Adipocyte (in vitro differentiated cells): ENCODE data around the gene ADAP1.

ENCODE experiments used
- DNase-seq: peaks from one replicate; pipeline ENCODE4 v3.0.0-alpha.2; 2015; ENCODE audit warnings: low read depth
- H3K27me3 ChIP-seq: replicated peaks from 2 replicates; pipeline ENCODE4 v1.7.0; 2013; ENCODE audit warnings: mild to moderate bottlenecking, low read length, moderate library complexity; ENCODE audit not compliant: control insufficient read depth, insufficient read depth
- H3K36me3 ChIP-seq: 2 replicates; pipeline ENCODE4 v1.7.0; 2013; ENCODE audit warnings: low read length, mild to moderate bottlenecking, moderate library complexity; ENCODE audit not compliant: control insufficient read depth, insufficient read depth, severe bottlenecking
- H3K4me1 ChIP-seq: 2 replicates; pipeline ENCODE4 v1.7.0; 2013; ENCODE audit warnings: mild to moderate bottlenecking, low read length, moderate library complexity; ENCODE audit not compliant: control insufficient read depth, insufficient read depth
- H3K4me3 ChIP-seq: 2 replicates; pipeline ENCODE4 v1.7.0; 2013; ENCODE audit warnings: mild to moderate bottlenecking, low read length, moderate library complexity
- H3K9ac ChIP-seq: 2 replicates; pipeline ENCODE4 v1.7.0; 2013; ENCODE audit warnings: mild to moderate bottlenecking, low read length, moderate library complexity
- H3K9me3 ChIP-seq: 2 replicates; pipeline ENCODE4 v1.7.0; 2013; ENCODE audit warnings: mild to moderate bottlenecking, low read length, moderate library complexity; ENCODE audit not compliant: control insufficient read depth

The ADAP1 gene

GRCh38 chr7:895451-896052, 58.9 kb downstream of the ADAP1 start:
- H3K4me3 ChIP-seq = no peak overlapping the region
- no peaks in the 10 kb centered on the region for H3K9me3 ChIP-seq
- no peak overlapping the region for H3K9ac ChIP-seq
- H3K4me1 ChIP-seq = no peaks in the 10 kb centered on the region
- H3K36me3 ChIP-seq = peaks cover 54% of the 10 kb centered on the region
- DNase-seq = no peak
- no peaks in the 10 kb centered on the region for H3K27me3 ChIP-seq

GRCh38 chr7:894927-895450, 59.5 kb downstream of the ADAP1 start:
- Histone ChIP-seq H3K9ac (no peak overlapping the region), H3K36me3 (peaks cover 56% of the 10 kb centered on the region), H3K4me1 (no peaks in the 10 kb centered on the region), H3K4me3 (no peak overlapping the region), H3K27me3 (no peaks in the 10 kb centered on the region), H3K9me3 (no peaks in the 10 kb centered on the region)
- no peak for DNase-seq

- Histone ChIP-seq H3K9ac (no peak overlapping the region), H3K4me1 (no peaks in the 10 kb centered on the region), H3K36me3 (peaks cover 56% of the 10 kb centered on the region)
These were observed 60.2 kb downstream of the ADAP1 start for GRCh38 chr7:894164-894867.

GRCh38 chr7:893686-894085, 60.8 kb downstream of the ADAP1 start:
- Histone ChIP-seq H3K27me3 (no peaks in the 10 kb centered on the region), H3K4me3 (no peak overlapping the region), H3K4me1 (no peaks in the 10 kb centered on the region), H3K9me3 (no peaks in the 10 kb centered on the region), H3K9ac (no peak overlapping the region), H3K36me3 (peaks cover 60% of the 10 kb centered on the region)
- no peak for DNase-seq

More at GRCh38 chr7:894164-894867, 60.2 kb downstream of the ADAP1 start:
- DNase-seq = no peak
- no peaks in the 10 kb centered on the region for H3K9me3 ChIP-seq
- no peaks in the 10 kb centered on the region for H3K27me3 ChIP-seq
- H3K4me3 ChIP-seq = no peak overlapping the region

GRCh38 chr7:892648-893593, 61.6 kb downstream of the ADAP1 start:
- Histone ChIP-seq H3K9ac (no peak overlapping the region), H3K4me3 (no peak overlapping the region), H3K4me1 (no peaks in the 10 kb centered on the region), H3K27me3 (no peaks in the 10 kb centered on the region), H3K36me3 (peaks cover 66% of the 10 kb centered on the region), H3K9me3 (no peaks in the 10 kb centered on the region)
- DNase-seq = no peak

GRCh38 chr7:891805-892204, 62.7 kb downstream of the ADAP1 start:
- H3K27me3 ChIP-seq = no peaks in the 10 kb centered on the region
- no peaks in the 10 kb centered on the region for H3K9me3 ChIP-seq
- H3K36me3 ChIP-seq = peaks cover 71% of the 10 kb centered on the region
- H3K4me3 ChIP-seq = no peak overlapping the region
- DNase-seq = no peak
- no peaks in the 10 kb centered on the region for H3K4me1 ChIP-seq
- H3K9ac ChIP-seq = no peak overlapping the region

GRCh38 chr7:891291-891690, 63.2 kb downstream of the ADAP1 start:
- Histone ChIP-seq H3K4me1 (no peaks in the 10 kb centered on the region), H3K36me3 (peaks cover 72% of the 10 kb centered on the region)

GRCh38 chr7:890868-891267, 63.6 kb downstream of the ADAP1 start:
- Histone ChIP-seq H3K9ac (no peak overlapping the region), H3K4me1 (no peaks in the 10 kb centered on the region), H3K36me3 (peaks cover 69% of the 10 kb centered on the region)

More at GRCh38 chr7:891291-891690, 63.2 kb downstream of the ADAP1 start:
- no peaks in the 10 kb centered on the region for H3K27me3 ChIP-seq
- no peak overlapping the region for H3K9ac ChIP-seq
- H3K9me3 ChIP-seq = no peaks in the 10 kb centered on the region
- no peak overlapping the region for H3K4me3 ChIP-seq
- DNase-seq = no peak

GRCh38 chr7:889391-889790, 65.1 kb downstream of the ADAP1 start:
- peaks cover 2% of the 10 kb centered on the region for H3K4me1 ChIP-seq
- H3K4me3 ChIP-seq = no peak overlapping the region
- no peaks in the 10 kb centered on the region for H3K9me3 ChIP-seq
- peaks cover 54% of the 10 kb centered on the region for H3K36me3 ChIP-seq
- H3K27me3 ChIP-seq = no peaks in the 10 kb centered on the region
- no peak overlapping the region for H3K9ac ChIP-seq
- DNase-seq = no peak

More at GRCh38 chr7:890868-891267, 63.6 kb downstream of the ADAP1 start:
- Histone ChIP-seq H3K27me3 (no peaks in the 10 kb centered on the region), H3K9me3 (no peaks in the 10 kb centered on the region), H3K4me3 (no peak overlapping the region)
- DNase-seq = no peak

GRCh38 chr7:889025-889390, 65.5 kb downstream of the ADAP1 start:
- no peaks in the 10 kb centered on the region for H3K9me3 ChIP-seq
- no peak overlapping the region for H3K4me3 ChIP-seq
- H3K36me3 ChIP-seq = peaks cover 51% of the 10 kb centered on the region
- H3K9ac ChIP-seq = no peak overlapping the region
- no peak for DNase-seq
- H3K4me1 ChIP-seq = peaks cover 6% of the 10 kb centered on the region
- H3K27me3 ChIP-seq = no peaks in the 10 kb centered on the region
